H1 (cell line): ENCODE measurements around the gene RHD. TPM values are rescaled to one million over a fixed set of nuclear protein-coding genes. Genes with fewer than 3 reads are reported as not detected.
"Not testable (repeated sequence)": the region's sequence is repeated elsewhere in the genome, so short reads cannot be mapped to it uniquely, and the experiment has no call there.

ENCODE experiments used
- CTCF ChIA-PET: fragments of 300-600 bp; sonication (Branson Sonifier 250); formaldehyde crosslinking; loops from one replicate; lab custom pipeline; 2021; ENCODE audit not compliant: partially characterized antibody; lab: Charles Lee
- POLR2A ChIA-PET: fragments of 300-600 bp; sonication (Branson Sonifier 250); formaldehyde crosslinking; loops from one replicate; lab custom pipeline; 2021; ENCODE audit warnings: inconsistent platforms; ENCODE audit not compliant: partially characterized antibody; lab: Charles Lee
- DNase-seq, 2 experiments: peaks; one replicate each; pipeline versions ENCODE4 v3.0.0 to v3.0.0-alpha.2; 2010 to 2022; ENCODE audit warnings: low spot score in 2 of 2, low read depth in 1 of 2, mixed read lengths in 1 of 2
- FAIRE-seq: peaks from 2 replicates; lab custom pipeline; 2011; peaks lifted over from hg19 to GRCh38; lab: Jason Lieb, UNC
- H2AFZ ChIP-seq: 2 replicates; pipeline ENCODE4 v1.8.1; 2012; ENCODE audit warnings: low read length, inconsistent platforms
- H2AK5ac ChIP-seq: 2 replicates; pipeline ENCODE4 v1.6.1; 2013; ENCODE audit warnings: low read depth, low read length
- H2BK120ac ChIP-seq: replicated peaks from 2 replicates; pipeline ENCODE3; 2013; ENCODE audit warnings: low read depth, low read length, inconsistent platforms
- H2BK12ac ChIP-seq: 2 replicates; pipeline ENCODE4 v1.6.1; 2013; ENCODE audit warnings: low read depth, low read length
- H2BK15ac ChIP-seq: 2 replicates; pipeline ENCODE4 v1.6.1; 2013; ENCODE audit warnings: low read length
- H2BK20ac ChIP-seq: 2 replicates; pipeline ENCODE4 v1.6.1; 2013; ENCODE audit warnings: low read length
- H2BK5ac ChIP-seq: 2 replicates; pipeline ENCODE4 v1.6.1; 2013; ENCODE audit warnings: low read depth, low read length
- H3K14ac ChIP-seq: 2 replicates; pipeline ENCODE4 v1.6.1; 2013; ENCODE audit warnings: inconsistent platforms; ENCODE audit not compliant: insufficient read length
- H3K18ac ChIP-seq: 2 replicates; pipeline ENCODE4 v1.6.1; 2013; ENCODE audit warnings: low read length; ENCODE audit errors: extremely low read depth
- H3K23ac ChIP-seq: 2 replicates; pipeline ENCODE4 v1.6.1; 2013; ENCODE audit warnings: inconsistent platforms; ENCODE audit not compliant: insufficient read length
- H3K23me2 ChIP-seq: 2 replicates; pipeline ENCODE4 v1.6.1; 2013; ENCODE audit warnings: low read depth, low read length
- H3K27ac ChIP-seq: 2 replicates; pipeline ENCODE4 v1.6.1; 2011; ENCODE audit warnings: low read depth, low read length, inconsistent platforms
- H3K27me3 ChIP-seq, 4 experiments: replicated peaks in 1 of 4; 1 replicate in 1 of 4; 2 replicates in 3 of 4; pipeline versions ENCODE4 v1.6.1 to v1.8.1; 2011 to 2013; ENCODE audit warnings: low read length in 3 of 4, mild to moderate bottlenecking in 3 of 4, inconsistent platforms in 2 of 4, mixed read lengths in 2 of 4, moderate library complexity in 1 of 4; ENCODE audit not compliant: control insufficient read depth in 3 of 4, insufficient read depth in 3 of 4; ENCODE audit errors: extremely low read depth in 1 of 4
- H3K36me3 ChIP-seq, 4 experiments: 2 replicates each; pipeline versions ENCODE4 v1.6.1 to v1.8.1; 2011 to 2013; ENCODE audit warnings: mild to moderate bottlenecking in 4 of 4, low read length in 3 of 4, moderate library complexity in 2 of 4, control low read depth in 1 of 4, inconsistent platforms in 1 of 4; ENCODE audit not compliant: insufficient read depth in 4 of 4, control insufficient read depth in 2 of 4
- H3K4ac ChIP-seq: replicated peaks from 2 replicates; pipeline ENCODE3; 2013; ENCODE audit warnings: low read length, low read depth, mixed read lengths, inconsistent platforms; ENCODE audit not compliant: insufficient read length
- H3K4me1 ChIP-seq, 4 experiments: replicated peaks in 1 of 4; 1 replicate in 1 of 4; 2 replicates in 3 of 4; pipeline versions ENCODE4 v1.6.1 to v1.8.1; 2011 to 2013; ENCODE audit warnings: low read length in 3 of 4, inconsistent platforms in 2 of 4, mixed read lengths in 1 of 4; ENCODE audit not compliant: insufficient read depth in 4 of 4, control insufficient read depth in 3 of 4
- H3K4me2 ChIP-seq, 2 experiments: 2 replicates each; pipeline versions ENCODE4 v1.6.1 to v1.8.1; 2011 to 2013; ENCODE audit warnings: low read depth in 2 of 2, low read length in 2 of 2, control low read depth in 1 of 2, inconsistent platforms in 1 of 2, mild to moderate bottlenecking in 1 of 2; ENCODE audit not compliant: insufficient read depth in 1 of 2
- H3K4me3 ChIP-seq, 4 experiments: fragments of 200-600, 300-600 bp in 1 of 4; sonication (generic), shearing (Covaris generic), sonication (Bioruptor Twin) in 1 of 4; 2 replicates each; pipeline versions ENCODE4 v1.5.1 to v1.8.1; 2011 to 2016; ENCODE audit warnings: low read length in 4 of 4, low read depth in 3 of 4, control low read depth in 2 of 4, inconsistent platforms in 2 of 4, mild to moderate bottlenecking in 2 of 4, mixed read lengths in 1 of 4, moderate library complexity in 1 of 4; ENCODE audit not compliant: insufficient read depth in 2 of 4; ENCODE audit errors: extremely low read depth in 1 of 4
- H3K56ac ChIP-seq: replicated peaks from 2 replicates; pipeline ENCODE3; 2013; ENCODE audit warnings: low read depth, mild to moderate bottlenecking, mixed read lengths, low read length, inconsistent platforms; ENCODE audit not compliant: insufficient read length
- H3K79me1 ChIP-seq: 2 replicates; pipeline ENCODE4 v1.6.1; 2013; ENCODE audit warnings: low read depth, low read length, control low read depth
- H3K79me2 ChIP-seq, 2 experiments: 2 replicates each; pipeline versions ENCODE4 v1.6.1 to v1.8.1; 2012 to 2013; ENCODE audit warnings: low read length in 2 of 2, mild to moderate bottlenecking in 2 of 2, inconsistent platforms in 1 of 2; ENCODE audit not compliant: insufficient read depth in 2 of 2, control insufficient read depth in 1 of 2
- H3K9ac ChIP-seq, 4 experiments: replicated peaks in 1 of 4; 1 replicate in 1 of 4; 2 replicates in 3 of 4; pipeline versions ENCODE4 v1.6.1 to v1.8.1; 2011 to 2013; ENCODE audit warnings: low read depth in 3 of 4, low read length in 3 of 4, control low read depth in 2 of 4, mild to moderate bottlenecking in 2 of 4, moderate library complexity in 2 of 4, inconsistent platforms in 1 of 4; ENCODE audit errors: extremely low read depth in 1 of 4
- H3K9me3 ChIP-seq, 2 experiments: 2 replicates each; pipeline versions ENCODE4 v1.6.1 to v1.8.1; 2012 to 2013; ENCODE audit warnings: mild to moderate bottlenecking in 2 of 2, moderate library complexity in 2 of 2, control low read depth in 1 of 2, inconsistent platforms in 1 of 2, low read depth in 1 of 2, low read length in 1 of 2, mixed read lengths in 1 of 2; ENCODE audit not compliant: insufficient read depth in 2 of 2
- H4K20me1 ChIP-seq, 2 experiments: replicated peaks in 1 of 2; 2 replicates each; pipeline versions ENCODE3 to v1.8.1; 2011 to 2013; ENCODE audit warnings: inconsistent platforms in 2 of 2, low read length in 2 of 2, mild to moderate bottlenecking in 1 of 2; ENCODE audit not compliant: insufficient read depth in 2 of 2, control insufficient read depth in 1 of 2
- H4K5ac ChIP-seq: 2 replicates; pipeline ENCODE4 v1.6.1; 2013; ENCODE audit warnings: low read length, low read depth, mixed read lengths, inconsistent platforms; ENCODE audit not compliant: insufficient read length
- H4K8ac ChIP-seq: 2 replicates; pipeline ENCODE4 v1.8.0; 2013; ENCODE audit warnings: mild to moderate bottlenecking, moderate library complexity, low read length, inconsistent platforms; ENCODE audit not compliant: insufficient read depth; ENCODE audit errors: extremely low read depth
- H4K91ac ChIP-seq: replicated peaks from 2 replicates; pipeline ENCODE3; 2013; ENCODE audit warnings: low read length, mixed read lengths, inconsistent platforms; ENCODE audit not compliant: insufficient read length
- WGBS, 2 experiments: shearing (Covaris generic) in 1 of 2; methylation state at CpG; one replicate each; pipeline versions ENCODE4 v1.1.6 to v1.1.7; 2013 to 2015; ENCODE audit warnings: low lambda C conversion rate in 2 of 2, mixed read lengths in 2 of 2, inconsistent platforms in 1 of 2, low coverage in 1 of 2, missing lambda C conversion rate in 1 of 2; ENCODE audit not compliant: insufficient replicate concordance in 2 of 2, insufficient coverage in 1 of 2, insufficient read length in 1 of 2; ENCODE audit errors: extremely low coverage in 1 of 2, missing lambda C conversion rate in 1 of 2; 5-methylcytosine and 5-hydroxymethylcytosine counted together
- polyA plus RNA-seq, 7 experiments: library from polyadenylated mRNA; depleted of rRNA in 3 of 7; stranded (reverse) in 5 of 7; unstranded in 2 of 7; fragments of >200 nt in 5 of 7; fragments of 200-250 nt in 2 of 7; gene quantifications; 1 replicate in 5 of 7; 2 replicates in 1 of 7; 4 replicates in 1 of 7; pipeline versions ENCODE4 v1.2.1 to v1.2.3, GENCODE V29; 2011 to 2013; ENCODE audit warnings: missing spikeins in 2 of 7, mixed read lengths in 2 of 7
- total RNA-seq: library from RNA; stranded (reverse); fragmentation: NEBNext Ultra II Directional; extraction: Animal tissue kit (Norgen Biotek cat#: 25700); gene quantifications from 2 replicates; pipeline ENCODE4 v1.2.1, GENCODE V29; 2021

The RHD gene
- total and polyA plus RNA-seq, 2 of the 8 experiments (the other 6 are each of a cell fraction or from before 2014, with no cell fraction given) = 0.21 TPM; not detected in 1

DNA sequence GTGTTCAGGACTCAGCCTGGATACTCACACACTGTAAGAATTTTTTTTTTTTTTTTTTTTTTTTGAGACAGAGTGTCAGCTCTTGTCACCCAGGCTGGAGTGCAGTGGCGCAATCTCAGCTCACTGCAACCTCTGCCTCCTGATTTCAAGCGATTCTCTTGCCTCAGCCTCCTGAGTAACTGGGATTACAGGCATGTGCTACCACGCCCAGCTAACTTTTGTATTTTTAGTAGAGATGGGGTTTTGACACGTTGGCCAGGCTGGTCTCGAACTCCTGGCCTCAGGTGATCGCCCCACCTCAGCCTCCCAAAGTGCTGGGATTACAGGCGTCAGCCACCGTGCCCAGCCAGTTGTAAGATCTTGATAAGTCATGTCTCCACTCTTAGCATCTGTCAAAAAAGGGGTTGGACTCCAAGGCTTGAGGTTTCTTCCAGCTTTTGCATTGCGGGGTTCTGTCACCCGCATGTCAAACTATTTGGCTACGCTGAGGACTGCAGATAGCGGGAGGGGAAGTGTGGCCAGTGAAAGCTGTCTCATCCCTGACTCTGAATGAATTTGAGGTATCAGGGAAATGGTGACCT is 97.5 kb downstream of the RHD start:
- not testable (repeated sequence) for H3K23me2 ChIP-seq, FAIRE-seq, H3K18ac ChIP-seq, H3K4me1 ChIP-seq, H4K91ac ChIP-seq, H3K56ac ChIP-seq, DNase-seq, H2BK5ac ChIP-seq, H3K27me3 ChIP-seq, H3K79me1 ChIP-seq, H2AFZ ChIP-seq, H3K4me3 ChIP-seq, H3K36me3 ChIP-seq, H3K4me2 ChIP-seq, H3K9me3 ChIP-seq, H3K14ac ChIP-seq, H3K9ac ChIP-seq, H2BK12ac ChIP-seq, H2BK120ac ChIP-seq, H3K27ac ChIP-seq, H2BK15ac ChIP-seq, H3K23ac ChIP-seq, H3K4ac ChIP-seq, H4K8ac ChIP-seq, H3K79me2 ChIP-seq, H4K20me1 ChIP-seq, H2AK5ac ChIP-seq, H2BK20ac ChIP-seq, H4K5ac ChIP-seq
- ChIA-PET CTCF (interaction anchor here (0.6 kb wide), 1 partner anchor 9 kb away, joined by 3 read pairs; no protein-coding TSS in a partner anchor), POLR2A (interaction anchor here (1.1 kb wide), 1 partner anchor 25 kb away, joined by 3 read pairs; no protein-coding TSS in a partner anchor)
- WGBS, 2 experiments = 87% methylated on average over 12 of the region's 12 CpGs; no CpG with 5 or more reads in 1 of the 2 experiments

DNA sequence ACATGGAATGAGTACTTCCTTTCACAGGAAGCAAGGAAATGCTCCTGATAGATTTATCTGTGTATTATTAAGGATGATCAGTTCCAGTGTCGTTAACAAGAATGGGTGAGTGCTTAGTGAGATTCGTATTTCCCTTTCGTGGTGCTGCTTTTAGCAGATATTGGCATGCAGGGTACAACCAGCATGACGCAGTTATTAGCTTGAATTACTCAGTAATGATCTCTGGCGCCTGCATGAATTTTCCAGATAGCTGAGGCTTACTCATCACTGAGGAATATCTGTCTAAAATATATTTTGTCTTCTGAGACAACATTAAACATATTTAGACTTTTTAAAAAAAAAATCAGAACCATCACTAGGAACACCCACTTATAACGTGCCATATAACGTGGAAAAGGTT is 99.4 kb downstream of the RHD start:
- H3K36me3 ChIP-seq, FAIRE-seq, H2BK15ac ChIP-seq, H4K5ac ChIP-seq, H2BK12ac ChIP-seq, H3K14ac ChIP-seq, H4K20me1 ChIP-seq, H3K27me3 ChIP-seq, H2AFZ ChIP-seq, H4K91ac ChIP-seq, H3K79me2 ChIP-seq, H2BK120ac ChIP-seq, H3K4ac ChIP-seq, H3K23me2 ChIP-seq, H3K18ac ChIP-seq, H3K4me3 ChIP-seq, H2AK5ac ChIP-seq, H2BK20ac ChIP-seq, H2BK5ac ChIP-seq, H3K9me3 ChIP-seq, DNase-seq, POLR2A ChIA-PET, H4K8ac ChIP-seq, H3K4me1 ChIP-seq, H3K4me2 ChIP-seq, H3K23ac ChIP-seq, H3K79me1 ChIP-seq, H3K56ac ChIP-seq, H3K27ac ChIP-seq, H3K9ac ChIP-seq: not testable (repeated sequence)
- CTCF ChIA-PET = interaction anchor here (0.9 to 1.2 kb wide), 2 partner anchors 17 to 114 kb away, joined by 3 read pairs; no protein-coding TSS in a partner anchor
- WGBS, 2 experiments = 91% methylated on average over 7 of the region's 7 CpGs; no CpG with 5 or more reads in 1 of the 2 experiments
